Measurements from ENCODE around the gene DMTF1. TPM values are rescaled to one million over a fixed set of nuclear protein-coding genes. Genes with fewer than 3 reads are reported as not detected.

DMTF1 gene
- total and polyA plus RNA-seq, 10 of the 15 experiments (the other 5 are each of a cell fraction or from before 2014, with no cell fraction given), result 24.3 to 191 (median 72.0) TPM

GRCh38 chr7:87151002-87151728 lies 1.1 kb upstream of the DMTF1 start:
- ChIA-PET CTCF (interaction anchor here (0.8 to 1.5 kb wide), 6 partner anchors 22 to 263 kb away, joined by 3 to 9 read pairs (median 4); no protein-coding TSS in a partner anchor), SMC1A (ENCODE audit: uncharacterized antibody, unreplicated experiment) (interaction anchor here (1.1 to 4.2 kb wide), 6 partner anchors 8 to 236 kb away, joined by 3 to 32 read pairs (median 4); no protein-coding TSS in a partner anchor), POLR2A (interaction anchor here (10.2 kb wide), 1 partner anchor 65 kb away, joined by 215 read pairs; the partner anchor contains the start of gene TMEM243), RAD21 (ENCODE audit: unreplicated experiment) (interaction anchor here (1.2 to 1.6 kb wide), 2 partner anchors 20 to 239 kb away, joined by 3 to 4 read pairs; no protein-coding TSS in a partner anchor)
- H3K27ac ChIP-seq (ENCODE audit: control insufficient read depth, insufficient read depth), result peak overlapping the region; percentile 99; the same call in 1 of the 2 replicates
- WGBS (ENCODE audit: insufficient coverage, insufficient replicate concordance, low lambda C conversion rate, missing lambda C conversion rate), result 68% methylated on average over 9 of the region's 9 CpGs
- H4K20me1 ChIP-seq (ENCODE audit: control insufficient read depth, insufficient read depth), result no peaks in the 10 kb centered on the region
- no peaks in the 10 kb centered on the region for H3K4me1 ChIP-seq (ENCODE audit: control insufficient read depth, insufficient read depth, low read length)
- peak overlapping the region; percentile 97 for H3K9ac ChIP-seq (ENCODE audit: control insufficient read depth, insufficient read depth, low read length)
- H2AFZ ChIP-seq (ENCODE audit: control insufficient read depth, low read depth, low read length), result peak overlapping the region; percentile 100
- H3K4me2 ChIP-seq (ENCODE audit: control insufficient read depth, insufficient read depth), result peak overlapping the region; percentile 96
- TF ChIP-seq ATF2 (IDR thresholded peaks at IDR 0.05; ENCODE audit: low read length) (0 out of 2 replicates have a peak, but pooled peaks have one; percentile 7), CREM (IDR thresholded peaks at IDR 0.05; ENCODE audit: low read depth) (no peak)
- in situ Hi-C loops (cut with MboI), result no loop called here
- H3K27me3 ChIP-seq (replicated peaks in 1 of 2; ENCODE audit: control insufficient read depth in 2 of 2, insufficient read depth in 2 of 2, low read length in 1 of 2), result no peaks in the 10 kb centered on the region
- DNase-seq (ENCODE audit: low read depth, low spot score) (no peak), ATAC-seq (no peak), FAIRE-seq (no peak)
- no TSS peak for BruUV-seq (replicated peaks)
- no peaks in the 10 kb centered on the region for H3K36me3 ChIP-seq (ENCODE audit: control insufficient read depth in 2 of 2, insufficient read depth in 2 of 2, low read length in 1 of 2)
- H3K4me3 ChIP-seq, result peak overlapping the region; percentile 91
- H3K9me3 ChIP-seq (replicated peaks; ENCODE audit: control insufficient read depth, insufficient read depth, low read length), result no peaks in the 10 kb centered on the region
- intact Hi-C loops (cut with micrococcal nuclease; ENCODE audit: unreplicated experiment), result loop anchor here (5.0 to 10.0 kb wide), 4 partner anchors 266 to 1064 kb away; partner anchors contain the start of genes DBF4 and SLC25A40
- peaks cover 46% of the 10 kb centered on the region for H3K79me2 ChIP-seq (ENCODE audit: control insufficient read depth, insufficient read depth, low read length)

- BruUV-seq (replicated peaks), result TSS peak; percentile 98
- no peaks in the 10 kb centered on the region for H3K9me3 ChIP-seq (replicated peaks; ENCODE audit: control insufficient read depth, insufficient read depth, low read length)
- H2AFZ ChIP-seq (ENCODE audit: control insufficient read depth, low read depth, low read length), result peak overlapping the region; percentile 100
- no peaks in the 10 kb centered on the region for H3K27me3 ChIP-seq (replicated peaks in 1 of 2; ENCODE audit: control insufficient read depth in 2 of 2, insufficient read depth in 2 of 2, low read length in 1 of 2)
- H3K4me3 ChIP-seq, result peak overlapping the region; percentile 91
- H4K20me1 ChIP-seq (ENCODE audit: control insufficient read depth, insufficient read depth), result no peaks in the 10 kb centered on the region
- peak overlapping the region; percentile 96 for H3K4me2 ChIP-seq (ENCODE audit: control insufficient read depth, insufficient read depth)
- H3K9ac ChIP-seq (ENCODE audit: control insufficient read depth, insufficient read depth, low read length), result peak overlapping the region; percentile 97
- TF ChIP-seq PAX8 (IDR thresholded peaks at IDR 0.05), result no peak
- no peak for TF ChIP-seq MXI1 (IDR thresholded peaks at IDR 0.05; ENCODE audit: low read depth, low read length)
- TF ChIP-seq SPI1 (IDR thresholded peaks at IDR 0.05; ENCODE audit: borderline replicate concordance, insufficient read depth, low read depth, low read length), result peak; percentile 59; the same call in 1 of the 2 replicates
- FAIRE-seq (no peak), ATAC-seq (peak; percentile 35), DNase-seq (ENCODE audit: low read depth, low spot score) (no peak)
- SMC1A ChIA-PET (ENCODE audit: uncharacterized antibody, unreplicated experiment), result interaction anchor here (1.3 to 7.7 kb wide), 4 partner anchors 9 to 68 kb away, joined by 4 to 112 read pairs (median 50); partner anchors contain the start of gene TMEM243
- RAD21 ChIA-PET (ENCODE audit: unreplicated experiment), result interaction anchor here (1.3 to 6.0 kb wide), 5 partner anchors 10 to 240 kb away, joined by 3 to 153 read pairs (median 5); partner anchors contain the start of gene TMEM243
- in situ Hi-C loops (cut with MboI) (no loop called here), intact Hi-C loops (cut with micrococcal nuclease; ENCODE audit: unreplicated experiment) (loop anchor here (1.0 to 10.0 kb wide), 5 partner anchors 68 to 1063 kb away; partner anchors contain the start of genes DBF4, SLC25A40 and TMEM243)
- no peaks in the 10 kb centered on the region for H3K4me1 ChIP-seq (ENCODE audit: control insufficient read depth, insufficient read depth, low read length)
- POLR2A ChIA-PET, result interaction anchor here (0.6 to 10.2 kb wide), 9 partner anchors 9 to 193 kb away, joined by 3 to 215 read pairs (median 5); partner anchors contain the start of genes CROT and TMEM243
- CTCF ChIA-PET, result interaction anchor here (1.4 to 3.1 kb wide), 2 partner anchors 61 to 224 kb away, joined by 6 to 24 read pairs; no protein-coding TSS in a partner anchor
- WGBS (ENCODE audit: insufficient coverage, insufficient replicate concordance, low lambda C conversion rate, missing lambda C conversion rate), result 15% methylated on average over 13 of the region's 13 CpGs
- H3K36me3 ChIP-seq (ENCODE audit: control insufficient read depth in 2 of 2, insufficient read depth in 2 of 2, low read length in 1 of 2), result no peaks in the 10 kb centered on the region
- H3K79me2 ChIP-seq (ENCODE audit: control insufficient read depth, insufficient read depth, low read length), result peaks cover 51% of the 10 kb centered on the region
- peak overlapping the region; percentile 99 for H3K27ac ChIP-seq (ENCODE audit: control insufficient read depth, insufficient read depth)
These were observed 533 bp upstream of the DMTF1 start for GRCh38 chr7:87151729-87152111.

Measured in GM12878 (cell line).